Astrocyte (in vitro differentiated cells and primary cell): ENCODE data around the gene KCNG3. TPM values are rescaled to one million over a fixed set of nuclear protein-coding genes. Genes with fewer than 3 reads are reported as not detected.

ENCODE experiments used
- DNase-seq: peaks from one replicate; pipeline ENCODE4 v3.0.0-alpha.2; 2010; ENCODE audit warnings: low read depth
- FAIRE-seq: peaks from 2 replicates; lab custom pipeline; 2011; peaks lifted over from hg19 to GRCh38; lab: Jason Lieb, UNC
- H2AFZ ChIP-seq: 2 replicates; pipeline ENCODE4 v1.6.0; 2012; ENCODE audit warnings: low read depth, low read length, inconsistent platforms
- H3K27ac ChIP-seq: 2 replicates; pipeline ENCODE4 v1.5.1; 2011; ENCODE audit warnings: low read depth, low read length, inconsistent platforms
- H3K27me3 ChIP-seq: 2 replicates; pipeline ENCODE4 v1.6.0; 2011; ENCODE audit warnings: low read length, inconsistent platforms; ENCODE audit not compliant: insufficient read depth
- H3K36me3 ChIP-seq: 2 replicates; pipeline ENCODE4 v1.5.1; 2011; ENCODE audit warnings: low read length, inconsistent platforms; ENCODE audit not compliant: insufficient read depth
- H3K4me1 ChIP-seq: 2 replicates; pipeline ENCODE4 v1.5.1; 2011; ENCODE audit warnings: low read length, inconsistent platforms; ENCODE audit not compliant: insufficient read depth
- H3K4me2 ChIP-seq: 2 replicates; pipeline ENCODE4 v1.6.0; 2012; ENCODE audit warnings: low read length, inconsistent platforms
- H3K4me3 ChIP-seq: 2 replicates; pipeline ENCODE4 v1.5.1; 2011; ENCODE audit warnings: low read depth, mild to moderate bottlenecking, low read length, inconsistent platforms; ENCODE audit not compliant: insufficient read depth
- H3K79me2 ChIP-seq: 2 replicates; pipeline ENCODE4 v1.6.0; 2012; ENCODE audit warnings: mild to moderate bottlenecking, low read length, inconsistent platforms; ENCODE audit not compliant: insufficient read depth
- H3K9ac ChIP-seq: 2 replicates; pipeline ENCODE4 v1.6.0; 2012; ENCODE audit warnings: mild to moderate bottlenecking, low read length, inconsistent platforms
- H3K9me3 ChIP-seq: 2 replicates; pipeline ENCODE4 v1.5.1; 2012; ENCODE audit warnings: low read depth, mild to moderate bottlenecking, low read length, inconsistent platforms; ENCODE audit not compliant: insufficient read depth
- H4K20me1 ChIP-seq: 2 replicates; pipeline ENCODE4 v1.6.0; 2012; ENCODE audit warnings: low read length, inconsistent platforms; ENCODE audit not compliant: insufficient read depth
- H3K27ac Mint-ChIP-seq: one replicate; pipeline ENCODE4 v1.8.0; 2021; ENCODE audit warnings: mild to moderate bottlenecking, mixed read lengths; ENCODE audit not compliant: unreplicated experiment
- H3K27me3 Mint-ChIP-seq: one replicate; pipeline ENCODE4 v1.8.0; 2021; ENCODE audit warnings: low read depth, mixed read lengths; ENCODE audit not compliant: unreplicated experiment
- H3K36me3 Mint-ChIP-seq: one replicate; pipeline ENCODE4 v1.8.0; 2021; ENCODE audit warnings: low read depth, mixed read lengths; ENCODE audit not compliant: unreplicated experiment
- H3K4me1 Mint-ChIP-seq: one replicate; pipeline ENCODE4 v1.8.0; 2021; ENCODE audit warnings: low read depth, mixed read lengths; ENCODE audit not compliant: unreplicated experiment
- H3K4me3 Mint-ChIP-seq: one replicate; pipeline ENCODE4 v1.8.0; 2021; ENCODE audit warnings: mild to moderate bottlenecking, moderate library complexity, mixed read lengths; ENCODE audit not compliant: unreplicated experiment
- H3K9me3 Mint-ChIP-seq: one replicate; pipeline ENCODE4 v1.8.0; 2021; ENCODE audit warnings: mild to moderate bottlenecking, mixed read lengths; ENCODE audit not compliant: unreplicated experiment
- CTCF ChIP-seq: IDR thresholded peaks from 2 replicates; pipeline ENCODE4 v1.5.1; 2011; ENCODE audit warnings: low read depth, mild to moderate bottlenecking, inconsistent platforms, low read length, moderate library complexity; ENCODE audit not compliant: insufficient read depth
- EZH2 ChIP-seq: IDR thresholded peaks from 2 replicates; pipeline ENCODE4 v1.6.1; 2012; ENCODE audit warnings: mild to moderate bottlenecking, low read length, inconsistent platforms; ENCODE audit not compliant: insufficient read depth
- total RNA-seq: library from RNA; stranded (reverse); gene quantifications from 2 replicates; pipeline ENCODE4 v1.2.1, GENCODE V29; 2021

The KCNG3 gene
- total RNA-seq, 1 donor from 2014 or later, result 0.20 TPM

GRCh38 chr2:42436370-42436769 lies 57.4 kb downstream of the KCNG3 start:
- no peak overlapping the region for H3K9ac ChIP-seq
- no peaks in the 10 kb centered on the region for H3K27me3 ChIP-seq
- H3K4me2 ChIP-seq, result no peak overlapping the region
- no peak overlapping the region for H3K4me3 ChIP-seq
- H3K9me3 ChIP-seq, result no peaks in the 10 kb centered on the region
- peaks cover 2% of the 10 kb centered on the region for H3K27me3 Mint-ChIP-seq
- no peak overlapping the region for H2AFZ ChIP-seq
- no peaks in the 10 kb centered on the region for H4K20me1 ChIP-seq
- TF ChIP-seq CTCF (no peak), EZH2 (no peak)
- H3K9me3 Mint-ChIP-seq, result no peaks in the 10 kb centered on the region
- no peaks in the 10 kb centered on the region for H3K36me3 ChIP-seq
- H3K36me3 Mint-ChIP-seq, result no peaks in the 10 kb centered on the region
- H3K79me2 ChIP-seq, result no peaks in the 10 kb centered on the region
- DNase-seq (no peak), FAIRE-seq (no peak)
- H3K27ac Mint-ChIP-seq, result no peak overlapping the region
- no peaks in the 10 kb centered on the region for H3K4me1 ChIP-seq
- H3K4me3 Mint-ChIP-seq, result no peak overlapping the region
- no peak overlapping the region for H3K27ac ChIP-seq
- H3K4me1 Mint-ChIP-seq, result no peaks in the 10 kb centered on the region

DNA sequence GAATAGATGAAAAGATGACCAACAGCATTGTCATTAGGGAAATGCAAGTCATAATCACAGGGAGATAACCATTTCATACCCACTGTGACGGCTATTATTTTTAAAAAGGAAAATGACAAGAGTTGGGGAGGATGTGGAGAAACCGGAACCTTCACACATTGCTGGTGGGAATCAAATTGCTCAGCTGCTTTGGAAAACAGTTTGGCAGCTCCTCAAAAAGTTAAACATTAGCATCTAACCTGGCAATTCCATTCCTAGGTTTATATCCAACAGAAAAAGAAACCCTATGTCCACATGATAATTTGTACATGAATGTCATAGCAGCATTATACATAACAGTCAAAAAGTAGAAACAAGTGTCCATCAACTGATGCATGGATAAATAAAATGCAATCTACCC lies 58.2 kb downstream of the KCNG3 start:
- no peak for DNase-seq
- TF ChIP-seq CTCF (no peak), EZH2 (no peak)
- Histone ChIP-seq H3K4me2 (no peak overlapping the region), H3K27me3 (no peaks in the 10 kb centered on the region), H3K4me3 (no peak overlapping the region), H3K9ac (no peak overlapping the region), H3K4me1 (no peaks in the 10 kb centered on the region), H3K79me2 (no peaks in the 10 kb centered on the region), H2AFZ (no peak overlapping the region), H3K27ac (no peak overlapping the region), H3K36me3 (no peaks in the 10 kb centered on the region), H4K20me1 (no peaks in the 10 kb centered on the region), H3K9me3 (no peaks in the 10 kb centered on the region)
- Mint-ChIP-seq H3K36me3 (no peaks in the 10 kb centered on the region), H3K27me3 (peaks cover 2% of the 10 kb centered on the region), H3K27ac (no peak overlapping the region), H3K9me3 (no peaks in the 10 kb centered on the region), H3K4me1 (no peaks in the 10 kb centered on the region), H3K4me3 (no peak overlapping the region)
- no peak for FAIRE-seq

- no peak overlapping the region for H3K27ac ChIP-seq
- H3K9me3 Mint-ChIP-seq, result no peaks in the 10 kb centered on the region
- H4K20me1 ChIP-seq, result no peaks in the 10 kb centered on the region
- H3K4me3 Mint-ChIP-seq, result no peak overlapping the region
- H3K27me3 ChIP-seq, result no peaks in the 10 kb centered on the region
- H3K36me3 ChIP-seq, result no peaks in the 10 kb centered on the region
- H3K36me3 Mint-ChIP-seq, result no peaks in the 10 kb centered on the region
- FAIRE-seq (no peak), DNase-seq (no peak)
- H3K9ac ChIP-seq, result no peak overlapping the region
- no peak overlapping the region for H3K27ac Mint-ChIP-seq
- H3K79me2 ChIP-seq, result no peaks in the 10 kb centered on the region
- TF ChIP-seq EZH2 (no peak), CTCF (no peak)
- H3K4me1 Mint-ChIP-seq, result no peaks in the 10 kb centered on the region
- H2AFZ ChIP-seq, result no peak overlapping the region
- no peak overlapping the region for H3K4me3 ChIP-seq
- H3K4me2 ChIP-seq, result no peak overlapping the region
- no peaks in the 10 kb centered on the region for H3K4me1 ChIP-seq
- peaks cover 2% of the 10 kb centered on the region for H3K27me3 Mint-ChIP-seq
- no peaks in the 10 kb centered on the region for H3K9me3 ChIP-seq
Observed at GRCh38 chr2:42430188-42430587, 63.6 kb downstream of the KCNG3 start.
